K562 (cell line): ENCODE data around the gene RBM18. TPM values are rescaled to one million over a fixed set of nuclear protein-coding genes. Genes with fewer than 3 reads are reported as not detected.

ENCODE experiments used
- ATAC-seq: fragments of 200-7000 bp; cut with Tn5 transposase; 3 replicates; pipeline ENCODE4 v1.9.1; 2020; ENCODE audit warnings: moderate library complexity
- BruUV-seq: library from RNA; stranded (reverse); fragments of 400-500 nt; replicated peaks from 2 replicates; lab custom pipeline; 2021; lab: Mats Ljungman, UMichigan
- CTCF ChIA-PET: fragments of 300-600 bp; formaldehyde crosslinking; extraction: SDS; loops from one replicate; lab custom pipeline; 2021; ENCODE audit warnings: low intra/inter-chr PET ratio; lab: Yijun Ruan, JAX
- POLR2A ChIA-PET: fragments of 300-600, 350-650 bp; sonication (Branson Sonifier 250); formaldehyde crosslinking; extraction: SDS; loops from one replicate; lab custom pipeline; 2021; ENCODE audit warnings: antibody characterized with exemption, inconsistent platforms; lab: Yijun Ruan, JAX
- DNase-seq, 4 experiments: peaks; one replicate each; pipeline versions ENCODE4 v3.0.0 to v3.0.0-alpha.2; 2011 to 2018; ENCODE audit warnings: low spot score in 3 of 4, mixed read lengths in 3 of 4; ENCODE audit errors: extremely low read depth in 1 of 4
- FAIRE-seq: peaks from 2 replicates; lab custom pipeline; 2011; peaks lifted over from hg19 to GRCh38; lab: Jason Lieb, UNC
- H2AFZ ChIP-seq: 2 replicates; pipeline ENCODE4 v1.6.0; 2011; ENCODE audit warnings: low read depth, low read length, control low read depth, inconsistent platforms
- H3K27ac ChIP-seq: fragments of 200-600 bp; 3 replicates; pipeline ENCODE4 v1.8.0; 2011; ENCODE audit warnings: low read depth, mild to moderate bottlenecking, control low read depth, inconsistent platforms, low read length, moderate library complexity, mixed read lengths; ENCODE audit errors: extremely low read depth
- H3K27me3 ChIP-seq, 2 experiments: fragments of 300-600 bp in 1 of 2; 2 replicates in 1 of 2; 3 replicates in 1 of 2; pipeline versions ENCODE4 v1.6.0 to v1.8.0; 2011; ENCODE audit warnings: inconsistent platforms in 2 of 2, low read length in 2 of 2, mild to moderate bottlenecking in 1 of 2, mixed read lengths in 1 of 2, moderate library complexity in 1 of 2; ENCODE audit not compliant: control insufficient read depth in 2 of 2, insufficient read depth in 2 of 2
- H3K36me3 ChIP-seq: fragments of 300-600 bp; 3 replicates; pipeline ENCODE4 v1.8.0; 2011; ENCODE audit warnings: mild to moderate bottlenecking, low read length, inconsistent platforms; ENCODE audit not compliant: control insufficient read depth, insufficient read depth
- H3K4me1 ChIP-seq, 2 experiments: fragments of 200-600 bp in 1 of 2; replicated peaks in 1 of 2; 2 replicates in 1 of 2; 3 replicates in 1 of 2; pipeline versions ENCODE4 v1.5.1 to v1.8.0; 2011; ENCODE audit warnings: inconsistent platforms in 2 of 2, low read length in 2 of 2, mild to moderate bottlenecking in 1 of 2, mixed read lengths in 1 of 2, moderate library complexity in 1 of 2; ENCODE audit not compliant: control insufficient read depth in 2 of 2, insufficient read depth in 2 of 2
- H3K4me2 ChIP-seq: 2 replicates; pipeline ENCODE4 v1.6.1; 2011; ENCODE audit warnings: low read length, control low read depth, inconsistent platforms, mixed read lengths; ENCODE audit not compliant: insufficient read depth
- H3K4me3 ChIP-seq: fragments of 200-600 bp; sonication (generic), shearing (Covaris generic); 2 replicates; pipeline ENCODE4 v1.5.1; 2016; ENCODE audit warnings: control low read depth, inconsistent platforms
- H3K79me2 ChIP-seq: fragments of 200-600 bp; 3 replicates; pipeline ENCODE4 v1.8.0; 2011; ENCODE audit warnings: low read length, inconsistent platforms; ENCODE audit not compliant: control insufficient read depth, insufficient read depth
- H3K9ac ChIP-seq, 2 experiments: 2 replicates each; pipeline versions ENCODE4 v1.6.0 to v1.6.1; 2011; ENCODE audit warnings: low read depth in 2 of 2, low read length in 2 of 2, control low read depth in 1 of 2, inconsistent platforms in 1 of 2, mild to moderate bottlenecking in 1 of 2, mixed read lengths in 1 of 2; ENCODE audit not compliant: insufficient read depth in 1 of 2
- H3K9me1 ChIP-seq: one replicate; pipeline ENCODE4 v1.6.0; 2011; ENCODE audit warnings: inconsistent platforms, mild to moderate bottlenecking, low read length, moderate library complexity; ENCODE audit not compliant: control insufficient read depth, insufficient read depth
- H3K9me3 ChIP-seq: replicated peaks from 2 replicates; pipeline ENCODE4 v1.5.1; 2011; ENCODE audit warnings: low read depth, low read length, inconsistent platforms; ENCODE audit not compliant: control insufficient read depth, insufficient read depth
- H4K20me1 ChIP-seq: replicated peaks from 2 replicates; pipeline ENCODE4 v1.6.1; 2011; ENCODE audit warnings: low read length, inconsistent platforms, mixed read lengths; ENCODE audit not compliant: control insufficient read depth, insufficient read depth
- ARID1B ChIP-seq: fragments of 450-650 bp; IDR thresholded peaks from 2 replicates; pipeline ENCODE4 v1.6.1; 2016; ENCODE audit warnings: antibody characterized with exemption, mild to moderate bottlenecking, inconsistent platforms
- GTF2B ChIP-seq: IDR thresholded peaks from 2 replicates; pipeline ENCODE4 v1.6.1; 2011; ENCODE audit not compliant: insufficient read length; ENCODE audit errors: extremely low read depth
- SRSF3 ChIP-seq: fragments of 200-400 bp; formaldehyde crosslinking; IDR thresholded peaks from 2 replicates; pipeline ENCODE4 v1.6.1; 2016; ENCODE audit warnings: mild to moderate bottlenecking, low read length, moderate library complexity; ENCODE audit not compliant: insufficient read depth
- ZNF384 ChIP-seq: IDR thresholded peaks from 2 replicates; pipeline ENCODE4 v1.6.1; 2012; ENCODE audit warnings: low read depth, low read length, improper control_type of control experiment
- WGBS: fragments of 100-300 bp; shearing (Covaris generic); methylation state at CpG from one replicate; pipeline ENCODE4 v1.1.6; 2016; ENCODE audit warnings: low coverage, mixed read lengths; ENCODE audit not compliant: insufficient coverage; ENCODE audit errors: missing lambda C conversion rate; 5-methylcytosine and 5-hydroxymethylcytosine counted together
- in situ Hi-C: fragments of 300-500 bp; cut with MboI; formaldehyde crosslinking; loops from 4 replicates; pipeline ENCODE4 v1.15.0; 2018; ENCODE audit warnings: inconsistent platforms, mixed read lengths
- intact Hi-C: fragments of 100-400 bp; cut with micrococcal nuclease; formaldehyde crosslinking; loops from 2 replicates; pipeline ENCODE4 v1.14.2; 2022
- polyA plus RNA-seq, 8 experiments: library from polyadenylated mRNA; depleted of rRNA in 4 of 8; stranded (reverse) in 5 of 8; unstranded in 3 of 8; fragments of >200 nt; fragmentation: Nextera tagmentation in 2 of 8; fragmentation: Illumina TruSeq in 1 of 8; extraction: Ambion mirVana in 2 of 8; extraction: Trizol in 1 of 8; gene quantifications; 2 replicates each; pipeline versions ENCODE4 v1.2.1 to v1.2.3, GENCODE V29; 2011 to 2014; ENCODE audit warnings: inconsistent platforms in 1 of 8, missing spikeins in 1 of 8
- total RNA-seq, 7 experiments: library from RNA; depleted of rRNA in 6 of 7; stranded (reverse); fragments of >200 nt in 6 of 7; fragmentation: Illumina TruSeq in 2 of 7; extraction: Trizol in 2 of 7; gene quantifications; 2 replicates each; pipeline versions ENCODE4 v1.2.1 to v1.2.3, GENCODE V29; 2011 to 2021; ENCODE audit warnings: low replicate concordance in 1 of 7
- TF ChIP-seq, protein P1 (sequence below), 2 experiments: fragments of 450-650 bp in 1 of 2; IDR thresholded peaks; 2 replicates each; pipeline ENCODE4 v1.6.1; 2011 to 2017; ENCODE audit warnings: low read depth in 2 of 2, antibody characterized with exemption in 1 of 2, borderline replicate concordance in 1 of 2, low read length in 1 of 2, mild to moderate bottlenecking in 1 of 2, mixed read lengths in 1 of 2; ENCODE audit not compliant: control insufficient read depth in 1 of 2
- TF ChIP-seq, protein P2 (sequence below): sonication (generic); IDR thresholded peaks from 2 replicates; pipeline ENCODE4 v1.6.1; 2016

RBM18 gene
- total and polyA plus RNA-seq, 9 of the 15 experiments (the other 6 are each of a cell fraction or from before 2014, with no cell fraction given): 7.9 to 86.3 (median 34.0) TPM

DNA sequence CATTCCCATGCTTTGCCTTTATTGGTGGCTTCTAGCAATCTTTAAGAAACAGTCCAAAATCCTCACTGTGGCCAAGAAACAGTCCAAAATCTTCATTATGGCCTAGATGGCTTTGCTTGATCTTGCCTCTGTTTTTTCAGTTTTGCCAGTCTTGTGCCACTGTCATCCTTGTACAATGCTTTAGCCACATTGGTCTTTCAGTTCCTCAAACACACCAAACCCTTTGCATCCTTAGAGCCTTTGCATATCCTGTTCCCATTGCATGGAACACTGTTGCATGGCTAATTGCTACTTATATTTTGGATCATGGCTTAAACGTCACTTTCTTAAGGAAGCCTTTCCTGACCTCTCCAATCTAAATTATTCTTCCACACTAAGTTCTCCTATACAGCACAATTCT, 22.1 kb upstream of the RBM18 start (continued):
- TF ChIP-seq, protein P1, sequence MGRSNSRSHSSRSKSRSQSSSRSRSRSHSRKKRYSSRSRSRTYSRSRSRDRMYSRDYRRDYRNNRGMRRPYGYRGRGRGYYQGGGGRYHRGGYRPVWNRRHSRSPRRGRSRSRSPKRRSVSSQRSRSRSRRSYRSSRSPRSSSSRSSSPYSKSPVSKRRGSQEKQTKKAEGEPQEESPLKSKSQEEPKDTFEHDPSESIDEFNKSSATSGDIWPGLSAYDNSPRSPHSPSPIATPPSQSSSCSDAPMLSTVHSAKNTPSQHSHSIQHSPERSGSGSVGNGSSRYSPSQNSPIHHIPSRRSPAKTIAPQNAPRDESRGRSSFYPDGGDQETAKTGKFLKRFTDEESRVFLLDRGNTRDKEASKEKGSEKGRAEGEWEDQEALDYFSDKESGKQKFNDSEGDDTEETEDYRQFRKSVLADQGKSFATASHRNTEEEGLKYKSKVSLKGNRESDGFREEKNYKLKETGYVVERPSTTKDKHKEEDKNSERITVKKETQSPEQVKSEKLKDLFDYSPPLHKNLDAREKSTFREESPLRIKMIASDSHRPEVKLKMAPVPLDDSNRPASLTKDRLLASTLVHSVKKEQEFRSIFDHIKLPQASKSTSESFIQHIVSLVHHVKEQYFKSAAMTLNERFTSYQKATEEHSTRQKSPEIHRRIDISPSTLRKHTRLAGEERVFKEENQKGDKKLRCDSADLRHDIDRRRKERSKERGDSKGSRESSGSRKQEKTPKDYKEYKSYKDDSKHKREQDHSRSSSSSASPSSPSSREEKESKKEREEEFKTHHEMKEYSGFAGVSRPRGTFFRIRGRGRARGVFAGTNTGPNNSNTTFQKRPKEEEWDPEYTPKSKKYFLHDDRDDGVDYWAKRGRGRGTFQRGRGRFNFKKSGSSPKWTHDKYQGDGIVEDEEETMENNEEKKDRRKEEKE (IDR thresholded peaks at IDR 0.05; ENCODE audit: borderline replicate concordance in 1 of 2, control insufficient read depth in 1 of 2, low read depth in 2 of 2, low read length in 1 of 2): no peak
- TF ChIP-seq, protein P2, sequence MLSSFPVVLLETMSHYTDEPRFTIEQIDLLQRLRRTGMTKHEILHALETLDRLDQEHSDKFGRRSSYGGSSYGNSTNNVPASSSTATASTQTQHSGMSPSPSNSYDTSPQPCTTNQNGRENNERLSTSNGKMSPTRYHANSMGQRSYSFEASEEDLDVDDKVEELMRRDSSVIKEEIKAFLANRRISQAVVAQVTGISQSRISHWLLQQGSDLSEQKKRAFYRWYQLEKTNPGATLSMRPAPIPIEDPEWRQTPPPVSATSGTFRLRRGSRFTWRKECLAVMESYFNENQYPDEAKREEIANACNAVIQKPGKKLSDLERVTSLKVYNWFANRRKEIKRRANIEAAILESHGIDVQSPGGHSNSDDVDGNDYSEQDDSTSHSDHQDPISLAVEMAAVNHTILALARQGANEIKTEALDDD: no peak
- TF ChIP-seq GTF2B: no peak

GRCh38 chr9:122281368-122281767, 16.7 kb upstream of the RBM18 start:
- peaks cover 52% of the 10 kb centered on the region for H3K79me2 ChIP-seq

More at GRCh38 chr9:122281368-122281767, 16.7 kb upstream of the RBM18 start:
- Histone ChIP-seq H3K36me3 (peaks cover 92% of the 10 kb centered on the region), H3K27me3 (no peaks in the 10 kb centered on the region), H3K27ac (no peak overlapping the region), H3K4me2 (no peak overlapping the region), H2AFZ (no peak overlapping the region), H4K20me1 (no peaks in the 10 kb centered on the region), H3K9me3 (peaks cover 4% of the 10 kb centered on the region), H3K9me1 (no peaks in the 10 kb centered on the region), H3K9ac (no peak overlapping the region), H3K4me3 (no peak overlapping the region), H3K4me1 (no peaks in the 10 kb centered on the region)
- ChIA-PET CTCF (no interaction called here), POLR2A (interaction anchor here (0.6 to 1.0 kb wide), 3 partner anchors 18 to 86 kb away, joined by 3 read pairs; no protein-coding TSS in a partner anchor)
- BruUV-seq: no TSS peak
- WGBS: 90% methylated on average over 5 of the region's 5 CpGs
- in situ Hi-C loops: no loop called here
- no peak for TF ChIP-seq ARID1B
- no peak for TF ChIP-seq SRSF3
- no peak for TF ChIP-seq ZNF384
- FAIRE-seq (no peak), DNase-seq (no peak), ATAC-seq (no peak)
- intact Hi-C loops: no loop called here
